ENCODE data around the gene TCF19. TPM values are rescaled to one million over a fixed set of nuclear protein-coding genes. Genes with fewer than 3 reads are reported as not detected.

Gene TCF19, protein sequence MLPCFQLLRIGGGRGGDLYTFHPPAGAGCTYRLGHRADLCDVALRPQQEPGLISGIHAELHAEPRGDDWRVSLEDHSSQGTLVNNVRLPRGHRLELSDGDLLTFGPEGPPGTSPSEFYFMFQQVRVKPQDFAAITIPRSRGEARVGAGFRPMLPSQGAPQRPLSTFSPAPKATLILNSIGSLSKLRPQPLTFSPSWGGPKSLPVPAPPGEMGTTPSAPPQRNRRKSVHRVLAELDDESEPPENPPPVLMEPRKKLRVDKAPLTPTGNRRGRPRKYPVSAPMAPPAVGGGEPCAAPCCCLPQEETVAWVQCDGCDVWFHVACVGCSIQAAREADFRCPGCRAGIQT
- 7.7 to 8.5 TPM (median 7.8 TPM) in 3 replicates for total RNA-seq

DNA sequence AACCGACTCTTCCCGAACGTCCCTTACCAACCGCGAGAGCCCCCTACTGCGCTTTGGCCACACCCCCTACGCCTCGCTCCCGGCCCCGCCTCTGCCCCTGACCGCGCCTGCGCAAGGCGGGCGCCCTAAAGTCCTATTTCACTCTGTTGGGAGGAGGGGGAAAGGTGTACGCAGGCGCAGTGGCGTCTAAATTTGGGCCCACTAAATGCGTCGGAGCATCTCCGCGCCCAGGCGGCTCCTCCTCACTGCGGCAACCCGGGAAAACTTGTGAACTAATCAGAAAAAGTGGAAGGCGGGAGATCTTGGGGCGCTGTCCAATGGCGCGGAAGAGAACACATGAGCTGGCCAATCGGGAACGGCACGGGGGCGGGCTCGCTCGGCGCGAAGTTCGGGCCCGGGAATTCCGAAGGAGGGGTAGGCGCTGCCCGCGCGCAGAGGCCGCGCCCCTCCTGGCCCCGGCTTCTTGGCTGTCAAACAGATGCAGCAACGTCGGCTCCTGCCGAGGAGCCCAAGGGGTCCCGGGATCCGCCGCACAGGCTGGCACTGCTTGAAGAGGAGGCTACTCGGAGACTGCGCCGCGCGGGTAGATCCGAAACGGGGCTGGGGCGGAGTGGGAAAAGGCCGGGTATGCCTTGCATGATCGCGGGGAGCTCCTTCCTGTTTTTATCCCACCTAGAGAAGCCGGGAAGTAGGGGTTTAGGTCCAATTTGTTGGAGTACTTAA is at the start of gene TCF19:
TSS of gene TCF19 (plus strand) at position 450 of the 723 bp plus-strand sequence. CDS start 881 bp downstream, outside the sequence.
- peak within 1 kb of the TSS; percentile 77 for H3K4me3 Mint-ChIP-seq
- no peaks in the 10 kb centered on the region for H3K27me3 Mint-ChIP-seq (ENCODE audit: low read depth)
- H3K36me3 Mint-ChIP-seq = peaks cover 8% of the 10 kb centered on the region
- no peaks in the 10 kb centered on the region for H3K9me3 Mint-ChIP-seq
- peak; percentile 99 for DNase-seq (ENCODE audit: low spot score in 2 of 2, unreplicated experiment in 2 of 2)
- H3K4me1 Mint-ChIP-seq = peaks cover 26% of the 10 kb centered on the region
- H3K27ac Mint-ChIP-seq = peak within 1 kb of the TSS; percentile 85
- TF ChIP-seq, protein P1, sequence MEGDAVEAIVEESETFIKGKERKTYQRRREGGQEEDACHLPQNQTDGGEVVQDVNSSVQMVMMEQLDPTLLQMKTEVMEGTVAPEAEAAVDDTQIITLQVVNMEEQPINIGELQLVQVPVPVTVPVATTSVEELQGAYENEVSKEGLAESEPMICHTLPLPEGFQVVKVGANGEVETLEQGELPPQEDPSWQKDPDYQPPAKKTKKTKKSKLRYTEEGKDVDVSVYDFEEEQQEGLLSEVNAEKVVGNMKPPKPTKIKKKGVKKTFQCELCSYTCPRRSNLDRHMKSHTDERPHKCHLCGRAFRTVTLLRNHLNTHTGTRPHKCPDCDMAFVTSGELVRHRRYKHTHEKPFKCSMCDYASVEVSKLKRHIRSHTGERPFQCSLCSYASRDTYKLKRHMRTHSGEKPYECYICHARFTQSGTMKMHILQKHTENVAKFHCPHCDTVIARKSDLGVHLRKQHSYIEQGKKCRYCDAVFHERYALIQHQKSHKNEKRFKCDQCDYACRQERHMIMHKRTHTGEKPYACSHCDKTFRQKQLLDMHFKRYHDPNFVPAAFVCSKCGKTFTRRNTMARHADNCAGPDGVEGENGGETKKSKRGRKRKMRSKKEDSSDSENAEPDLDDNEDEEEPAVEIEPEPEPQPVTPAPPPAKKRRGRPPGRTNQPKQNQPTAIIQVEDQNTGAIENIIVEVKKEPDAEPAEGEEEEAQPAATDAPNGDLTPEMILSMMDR (IDR thresholded peaks at IDR 0.05; ENCODE audit: unreplicated experiment) = no peak

DNA sequence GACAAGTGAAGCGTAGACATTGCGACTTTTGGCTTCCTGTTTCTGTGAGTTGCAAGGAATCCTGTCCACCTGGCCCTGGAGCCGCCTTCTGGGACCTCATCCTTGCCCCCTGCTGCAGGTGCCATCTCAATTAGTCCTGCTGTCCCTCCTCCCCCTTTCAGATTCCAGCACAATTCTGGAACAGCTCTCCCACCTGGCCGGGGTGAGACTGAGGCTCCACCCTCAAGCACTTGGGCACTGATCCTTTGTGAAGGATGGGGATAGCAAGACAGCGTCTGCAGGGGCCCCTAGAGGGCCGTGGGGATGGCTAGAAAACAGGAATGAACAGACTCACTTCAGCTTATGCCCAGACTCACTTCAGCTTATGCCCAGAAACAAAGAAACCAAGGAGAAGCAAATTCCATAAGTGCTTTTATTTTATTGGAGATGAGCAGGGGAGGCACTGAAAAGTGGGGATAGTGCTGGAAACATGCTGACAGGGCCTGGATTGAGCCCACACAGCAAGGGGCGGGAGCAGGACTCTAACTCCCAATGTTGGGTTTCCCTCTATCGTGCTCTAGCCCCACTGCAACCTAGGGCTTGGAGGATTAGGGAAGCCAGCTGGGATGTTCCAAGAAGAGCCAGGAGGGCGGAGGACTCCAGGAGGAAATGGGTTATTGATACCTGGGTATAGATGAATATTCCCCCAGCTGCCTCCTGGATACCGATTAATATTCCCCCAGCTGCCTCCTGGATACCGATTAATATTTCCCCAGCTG is 47.4 kb upstream of the TCF19 start:
- no peaks in the 10 kb centered on the region for H3K9me3 Mint-ChIP-seq
- no peak overlapping the region for H3K4me3 Mint-ChIP-seq
- peaks cover 17% of the 10 kb centered on the region for H3K4me1 Mint-ChIP-seq
- H3K27ac Mint-ChIP-seq = no peak overlapping the region
- H3K36me3 Mint-ChIP-seq = no peaks in the 10 kb centered on the region
- DNase-seq (ENCODE audit: low spot score in 2 of 2, unreplicated experiment in 2 of 2) = no peak
- peaks cover 39% of the 10 kb centered on the region for H3K27me3 Mint-ChIP-seq (ENCODE audit: low read depth)
- TF ChIP-seq, protein P1 (IDR thresholded peaks at IDR 0.05; ENCODE audit: unreplicated experiment) = no peak

DNA sequence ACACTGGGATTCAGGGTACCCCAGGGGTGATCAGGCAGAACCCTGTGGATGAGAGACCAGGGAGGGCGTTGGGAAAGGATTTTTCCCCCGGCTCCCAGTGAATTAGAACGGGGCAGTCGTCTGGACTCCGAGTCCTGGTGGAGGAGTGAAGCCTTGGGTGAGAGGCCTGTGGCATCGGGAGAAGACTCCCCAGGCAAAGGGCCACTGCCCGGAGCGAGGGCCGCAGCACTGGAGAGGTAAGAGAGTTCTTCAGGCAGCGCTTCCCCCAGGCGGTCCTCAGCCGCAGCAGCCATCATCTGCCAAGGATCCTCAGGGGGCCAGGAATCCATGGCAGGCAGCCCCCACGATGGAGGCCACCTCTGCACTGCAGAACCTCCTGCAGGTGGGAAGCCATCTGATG is 46.7 kb upstream of the TCF19 start:
- DNase-seq (ENCODE audit: low spot score in 2 of 2, unreplicated experiment in 2 of 2) = no peak

DNA sequence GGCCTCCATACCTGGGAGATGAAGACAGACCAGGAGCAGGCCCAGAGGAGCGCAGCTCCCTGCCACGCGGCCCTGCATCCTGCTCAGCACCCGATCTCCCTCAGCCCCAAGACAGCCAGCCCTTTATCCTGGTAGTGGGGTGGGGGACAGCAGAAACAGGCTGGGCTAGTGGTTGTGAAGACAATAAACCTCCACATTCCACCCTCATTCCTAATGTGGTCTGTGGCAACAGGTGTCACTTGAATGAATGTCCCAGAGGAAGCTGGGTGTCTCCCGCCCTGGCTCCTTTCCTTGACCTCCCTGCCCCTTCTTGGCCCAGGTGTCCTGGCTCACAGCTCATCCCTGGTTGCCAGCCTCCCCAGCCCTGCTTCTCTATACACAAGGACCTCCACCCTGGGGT is 45.9 kb upstream of the TCF19 start, which contains the start of gene C6orf15:
TSS of gene C6orf15 (minus strand) at position 98 of the 400 bp plus-strand sequence. CDS start at position 78, 20 bp downstream.
- peaks cover 17% of the 10 kb centered on the region for H3K4me1 Mint-ChIP-seq
- peaks cover 46% of the 10 kb centered on the region for H3K27me3 Mint-ChIP-seq (ENCODE audit: low read depth)
- H3K4me3 Mint-ChIP-seq = no peak within 1 kb of the TSS
- TF ChIP-seq, protein P1 (IDR thresholded peaks at IDR 0.05; ENCODE audit: unreplicated experiment) = no peak
- H3K36me3 Mint-ChIP-seq = no peaks in the 10 kb centered on the region
- no peaks in the 10 kb centered on the region for H3K9me3 Mint-ChIP-seq
- no peak for DNase-seq (ENCODE audit: low spot score in 2 of 2, unreplicated experiment in 2 of 2)
- no peak within 1 kb of the TSS for H3K27ac Mint-ChIP-seq

More for the DNA sequence above, 46.7 kb upstream of the TCF19 start:
- TF ChIP-seq, protein P1 (IDR thresholded peaks at IDR 0.05; ENCODE audit: unreplicated experiment) = no peak
- Mint-ChIP-seq H3K4me3 (no peak overlapping the region), H3K9me3 (no peaks in the 10 kb centered on the region), H3K4me1 (peaks cover 17% of the 10 kb centered on the region), H3K27ac (no peak overlapping the region), H3K27me3 (ENCODE audit: low read depth) (peaks cover 43% of the 10 kb centered on the region), H3K36me3 (no peaks in the 10 kb centered on the region)

DNA sequence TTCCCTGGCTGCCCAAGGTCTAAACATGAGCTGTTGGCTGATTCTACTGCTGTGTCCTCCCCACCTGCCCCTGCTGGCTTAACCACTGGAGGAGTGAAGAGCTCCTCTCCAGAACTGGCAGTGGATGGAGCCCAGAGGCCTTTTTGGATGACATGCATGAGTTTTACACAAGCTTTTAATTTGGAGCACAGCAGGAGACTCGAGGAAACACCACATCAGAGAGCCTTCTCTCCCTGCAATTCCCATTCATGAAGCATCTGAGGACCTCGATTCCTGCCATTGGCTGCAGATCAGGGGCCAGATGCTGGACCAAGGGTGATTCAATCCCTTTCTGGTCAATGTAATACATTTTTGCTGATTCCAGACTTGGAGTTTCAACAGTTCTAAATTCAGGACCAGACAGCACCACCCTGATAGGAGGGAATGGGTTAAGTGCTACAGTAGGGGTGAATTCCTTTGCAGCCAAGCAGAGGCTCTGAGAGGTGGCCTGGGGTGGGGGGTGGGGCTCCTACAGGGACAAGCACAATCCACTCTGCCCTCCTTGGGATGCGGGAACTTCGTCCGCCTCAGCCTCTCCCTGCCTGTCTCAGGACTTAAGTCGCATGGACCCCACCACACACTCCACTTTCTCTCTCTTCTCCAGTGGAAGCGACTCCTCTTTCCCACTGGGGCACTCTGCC is 44.4 kb upstream of the TCF19 start:
- Mint-ChIP-seq H3K36me3 (no peaks in the 10 kb centered on the region), H3K4me3 (no peak overlapping the region), H3K4me1 (peaks cover 17% of the 10 kb centered on the region), H3K27me3 (ENCODE audit: low read depth) (peaks cover 49% of the 10 kb centered on the region), H3K9me3 (no peaks in the 10 kb centered on the region), H3K27ac (peak overlapping the region; percentile 72)
- no peak for DNase-seq (ENCODE audit: low spot score in 2 of 2, unreplicated experiment in 2 of 2)
- TF ChIP-seq, protein P1 (IDR thresholded peaks at IDR 0.05; ENCODE audit: unreplicated experiment) = no peak

All from mesothelial cell of epicardium (in vitro differentiated cells).